ENCODE data around the gene TMC3.

GRCh38 chr15:81388436-81388770 lies 14.4 kb upstream of the TMC3 start:
- TF ChIP-seq IKZF1 (IDR thresholded peaks at IDR 0.05): no peak
- no peak for TF ChIP-seq CTCF (CRISPR knock-in tag; IDR thresholded peaks at IDR 0.05)
- no peak for TF ChIP-seq SMC3 (IDR thresholded peaks at IDR 0.05; ENCODE audit: low read length)
- no peak for TF ChIP-seq ZNF512 (CRISPR knock-in tag; IDR thresholded peaks at IDR 0.05)
- TF ChIP-seq ZNF644 (CRISPR knock-in tag; IDR thresholded peaks at IDR 0.05; ENCODE audit: low read depth): no peak
- no peak for TF ChIP-seq TCF7 (IDR thresholded peaks at IDR 0.05; ENCODE audit: low read depth)
- TF ChIP-seq ZHX1 (CRISPR knock-in tag; IDR thresholded peaks at IDR 0.05; ENCODE audit: low read depth): no peak
- TF ChIP-seq CREB1 (IDR thresholded peaks at IDR 0.05): no peak
- TF ChIP-seq CREB1 (CRISPR knock-in tag; IDR thresholded peaks at IDR 0.05): no peak
- TF ChIP-seq POLR2A (IDR thresholded peaks at IDR 0.05; ENCODE audit: insufficient read depth in 1 of 2, low read depth in 2 of 2, low read length in 2 of 2): no peak

Data from HepG2 (cell line).